Neutrophil (primary cell): ENCODE results near the gene MMP17.

Experiments used
- H3K27ac ChIP-seq: fragments of 200-600 bp; sonication (generic); 2 replicates; pipeline ENCODE4 v1.5.1; 2016; ENCODE audit warnings: mild to moderate bottlenecking, moderate library complexity
- H3K27me3 ChIP-seq: fragments of 200-600 bp; sonication (generic); 2 replicates; pipeline ENCODE4 v1.6.0; 2016; ENCODE audit warnings: mild to moderate bottlenecking
- H3K36me3 ChIP-seq: fragments of 200-600 bp; sonication (generic); 2 replicates; pipeline ENCODE4 v1.5.1; 2017
- H3K4me1 ChIP-seq, 2 experiments: fragments of 200-600 bp in 1 of 2; sonication (generic) in 1 of 2; 1 replicate in 1 of 2; 2 replicates in 1 of 2; pipeline versions ENCODE4 v1.5.1 to v1.6.1; 2013 to 2016; ENCODE audit warnings: low read depth in 1 of 2, low read length in 1 of 2, mild to moderate bottlenecking in 1 of 2, moderate library complexity in 1 of 2; ENCODE audit not compliant: control insufficient read depth in 1 of 2, insufficient read depth in 1 of 2
- H3K4me3 ChIP-seq, 2 experiments: fragments of 200-600 bp in 1 of 2; sonication (generic) in 1 of 2; 1 replicate in 1 of 2; 2 replicates in 1 of 2; pipeline ENCODE4 v1.5.1; 2013 to 2016; ENCODE audit warnings: low read depth in 1 of 2, low read length in 1 of 2, mild to moderate bottlenecking in 1 of 2, moderate library complexity in 1 of 2
- H3K9me3 ChIP-seq: fragments of 200-600 bp; sonication (generic); 2 replicates; pipeline ENCODE4 v1.5.1; 2016
- TF ChIP-seq, protein P1 (sequence below): fragments of 200-600 bp; sonication (generic); IDR thresholded peaks from 2 replicates; pipeline ENCODE4 v1.5.1; 2016; ENCODE audit warnings: antibody characterized with exemption

The MMP17 gene

GRCh38 chr12:131829356-131829747 is 1.2 kb downstream of the MMP17 start:
- Histone ChIP-seq H3K9me3 (no peaks in the 10 kb centered on the region), H3K27me3 (peaks cover 97% of the 10 kb centered on the region), H3K4me1 (peaks cover 32 to 39% of the 10 kb centered on the region in 2 experiments), H3K27ac (no peak overlapping the region), H3K36me3 (no peaks in the 10 kb centered on the region), H3K4me3 (peak overlapping the region; percentile 55 to 65)
- TF ChIP-seq, protein P1, sequence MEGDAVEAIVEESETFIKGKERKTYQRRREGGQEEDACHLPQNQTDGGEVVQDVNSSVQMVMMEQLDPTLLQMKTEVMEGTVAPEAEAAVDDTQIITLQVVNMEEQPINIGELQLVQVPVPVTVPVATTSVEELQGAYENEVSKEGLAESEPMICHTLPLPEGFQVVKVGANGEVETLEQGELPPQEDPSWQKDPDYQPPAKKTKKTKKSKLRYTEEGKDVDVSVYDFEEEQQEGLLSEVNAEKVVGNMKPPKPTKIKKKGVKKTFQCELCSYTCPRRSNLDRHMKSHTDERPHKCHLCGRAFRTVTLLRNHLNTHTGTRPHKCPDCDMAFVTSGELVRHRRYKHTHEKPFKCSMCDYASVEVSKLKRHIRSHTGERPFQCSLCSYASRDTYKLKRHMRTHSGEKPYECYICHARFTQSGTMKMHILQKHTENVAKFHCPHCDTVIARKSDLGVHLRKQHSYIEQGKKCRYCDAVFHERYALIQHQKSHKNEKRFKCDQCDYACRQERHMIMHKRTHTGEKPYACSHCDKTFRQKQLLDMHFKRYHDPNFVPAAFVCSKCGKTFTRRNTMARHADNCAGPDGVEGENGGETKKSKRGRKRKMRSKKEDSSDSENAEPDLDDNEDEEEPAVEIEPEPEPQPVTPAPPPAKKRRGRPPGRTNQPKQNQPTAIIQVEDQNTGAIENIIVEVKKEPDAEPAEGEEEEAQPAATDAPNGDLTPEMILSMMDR: no peak

DNA sequence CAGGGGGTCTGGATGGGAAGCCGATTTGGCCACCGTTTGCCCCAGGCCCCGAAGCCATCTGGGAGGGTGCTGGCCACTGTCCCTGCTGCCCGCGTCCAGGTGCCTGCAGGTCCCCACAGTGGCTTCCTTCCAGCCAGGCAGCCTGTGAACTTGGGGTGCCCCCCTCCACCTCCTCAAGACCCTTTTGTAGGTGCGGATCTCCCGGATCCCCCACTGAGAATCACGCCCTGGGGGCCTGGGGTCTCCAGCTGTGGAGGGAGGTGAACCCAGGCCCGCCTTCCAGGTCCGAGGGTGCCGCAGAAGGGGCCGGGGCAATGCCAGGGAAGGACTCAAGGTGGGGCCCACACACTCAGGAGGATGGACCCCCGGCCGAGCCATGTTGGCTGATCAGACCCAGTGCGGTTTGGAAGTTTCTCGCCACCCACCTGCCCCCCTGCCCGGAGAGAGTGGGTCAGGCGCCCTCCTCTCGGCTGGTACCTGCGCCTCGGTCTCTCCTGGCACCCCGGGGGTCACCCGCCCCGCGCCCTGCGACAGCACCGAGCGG is 1.7 kb downstream of the MMP17 start:
- H3K27me3 ChIP-seq: peaks cover 97% of the 10 kb centered on the region

GRCh38 chr12:131830335-131830913 is 2.2 kb downstream of the MMP17 start:
- H3K9me3 ChIP-seq: no peaks in the 10 kb centered on the region
- H3K4me3 ChIP-seq: peak overlapping the region; percentile 55 to 65
- TF ChIP-seq, protein P1: peak; percentile 48
- H3K4me1 ChIP-seq: peaks cover 32 to 39% of the 10 kb centered on the region in 2 experiments
- H3K27me3 ChIP-seq: peaks cover 93% of the 10 kb centered on the region
- H3K36me3 ChIP-seq: no peaks in the 10 kb centered on the region
- no peak overlapping the region for H3K27ac ChIP-seq

More for the DNA sequence above, 1.7 kb downstream of the MMP17 start:
- H3K9me3 ChIP-seq: no peaks in the 10 kb centered on the region
- H3K4me3 ChIP-seq: peak overlapping the region; percentile 55 to 65
- TF ChIP-seq, protein P1: no peak
- no peak overlapping the region for H3K27ac ChIP-seq
- no peaks in the 10 kb centered on the region for H3K36me3 ChIP-seq
- H3K4me1 ChIP-seq: peaks cover 32 to 39% of the 10 kb centered on the region in 2 experiments

- H3K4me3 ChIP-seq: peak overlapping the region; percentile 55 to 65
- H3K27me3 ChIP-seq: peaks cover 87% of the 10 kb centered on the region
- H3K9me3 ChIP-seq: no peaks in the 10 kb centered on the region
- no peaks in the 10 kb centered on the region for H3K36me3 ChIP-seq
- H3K27ac ChIP-seq: no peak overlapping the region
- TF ChIP-seq, protein P1: no peak
- H3K4me1 ChIP-seq: peaks cover 32 to 39% of the 10 kb centered on the region in 2 experiments
Observed at GRCh38 chr12:131830914-131831571, 2.9 kb downstream of the MMP17 start.

GRCh38 chr12:131831635-131832041 is 3.4 kb downstream of the MMP17 start:
- TF ChIP-seq, protein P1: no peak
- no peaks in the 10 kb centered on the region for H3K36me3 ChIP-seq
- no peak overlapping the region for H3K4me3 ChIP-seq
- no peak overlapping the region for H3K27ac ChIP-seq
- peaks cover 32 to 39% of the 10 kb centered on the region in 2 experiments for H3K4me1 ChIP-seq
- peaks cover 81% of the 10 kb centered on the region for H3K27me3 ChIP-seq
- no peaks in the 10 kb centered on the region for H3K9me3 ChIP-seq
